Loucy (cell line): ENCODE results near the gene TRPM2.

ENCODE experiments used
- H2AFZ ChIP-seq: fragments of 200-600 bp; sonication (generic); 2 replicates; pipeline ENCODE4 v1.6.0; 2016; ENCODE audit warnings: antibody characterized with exemption, mild to moderate bottlenecking, low read length, moderate library complexity
- H3F3A ChIP-seq: fragments of 200-600 bp; 2 replicates; pipeline ENCODE4 v1.6.0; 2016; ENCODE audit warnings: antibody characterized with exemption, low read depth, mild to moderate bottlenecking
- H3K27me3 ChIP-seq: fragments of 200-600 bp; sonication (generic); 2 replicates; pipeline ENCODE4 v1.6.1; 2014; ENCODE audit warnings: low read length, mild to moderate bottlenecking; ENCODE audit not compliant: insufficient read depth, poor library complexity, severe bottlenecking
- H3K36me3 ChIP-seq: fragments of 200-600 bp; sonication (generic); 2 replicates; pipeline ENCODE4 v1.6.1; 2016; ENCODE audit warnings: low read length; ENCODE audit not compliant: insufficient read depth
- H3K4me1 ChIP-seq: fragments of 200-600 bp; sonication (generic); 2 replicates; pipeline ENCODE4 v1.5.1; 2014; ENCODE audit warnings: low read length, mild to moderate bottlenecking; ENCODE audit not compliant: insufficient read depth, poor library complexity, severe bottlenecking
- H3K4me2 ChIP-seq: fragments of 200-600 bp; sonication (generic); 2 replicates; pipeline ENCODE4 v1.6.0; 2014; ENCODE audit warnings: antibody characterized with exemption, low read length, low read depth, mild to moderate bottlenecking; ENCODE audit not compliant: poor library complexity, severe bottlenecking
- H3K4me3 ChIP-seq: fragments of 200-600 bp; sonication (generic); 2 replicates; pipeline ENCODE4 v1.5.1; 2014; ENCODE audit warnings: low read length, mild to moderate bottlenecking, mixed read lengths; ENCODE audit not compliant: poor library complexity, severe bottlenecking
- H3K79me2 ChIP-seq: fragments of 200-600 bp; sonication (generic); 2 replicates; pipeline ENCODE4 v1.6.1; 2014; ENCODE audit warnings: low read length; ENCODE audit not compliant: insufficient read depth
- H3K9ac ChIP-seq: fragments of 200-600 bp; sonication (generic); 2 replicates; pipeline ENCODE4 v1.6.0; 2014; ENCODE audit warnings: mild to moderate bottlenecking, low read depth, low read length, moderate library complexity; ENCODE audit not compliant: poor library complexity, severe bottlenecking
- H3K9me2 ChIP-seq: fragments of 200-600 bp; sonication (generic); replicated peaks from 2 replicates; pipeline ENCODE4 v1.6.1; 2016; ENCODE audit warnings: low read depth, low read length, mixed read lengths
- H3K9me3 ChIP-seq: fragments of 200-600 bp; sonication (generic); 2 replicates; pipeline ENCODE4 v1.6.1; 2014; ENCODE audit warnings: mild to moderate bottlenecking, antibody characterized with exemption, low read length, low read depth; ENCODE audit not compliant: insufficient read depth
- H4K20me1 ChIP-seq: fragments of 200-600 bp; sonication (generic); 2 replicates; pipeline ENCODE4 v1.6.0; 2014; ENCODE audit warnings: antibody characterized with exemption, low read length, mild to moderate bottlenecking; ENCODE audit not compliant: insufficient read depth, poor library complexity, severe bottlenecking
- EZH2phosphoT487 ChIP-seq: fragments of 200-600 bp; IDR thresholded peaks from 2 replicates; pipeline ENCODE4 v1.6.1; 2018; ENCODE audit warnings: antibody characterized with exemption, mild to moderate bottlenecking, moderate library complexity, borderline replicate concordance
- TF ChIP-seq, protein P1 (sequence below): fragments of 200-600 bp; sonication (generic); conservative IDR thresholded peaks from 2 replicates; pipeline ENCODE4 v1.5.1; 2014; ENCODE audit warnings: mild to moderate bottlenecking, antibody characterized with exemption, low read length

The TRPM2 gene

DNA sequence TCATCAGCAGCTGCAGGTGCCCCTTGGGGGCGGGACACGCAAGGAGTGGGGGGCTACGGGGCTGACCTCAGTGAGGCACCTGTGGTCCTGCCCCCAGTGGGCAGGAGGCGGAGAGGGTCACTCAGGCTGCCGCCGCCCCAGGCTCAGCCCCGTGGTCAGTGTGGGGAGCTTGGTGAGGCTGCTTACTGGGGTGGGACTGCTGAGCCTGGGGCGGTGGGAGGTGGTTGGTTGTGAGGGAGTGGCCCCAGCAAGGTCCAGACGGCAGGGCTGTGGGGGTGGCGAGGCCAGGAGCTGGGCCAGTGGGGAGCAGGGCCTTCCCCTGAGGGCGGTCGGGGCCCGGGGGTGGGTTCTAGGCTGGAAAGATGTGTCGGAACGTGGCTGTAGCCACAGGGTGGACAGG lies 39.3 kb upstream of the TRPM2 start:
- TF ChIP-seq EZH2phosphoT487, result no peak
- TF ChIP-seq, protein P1, sequence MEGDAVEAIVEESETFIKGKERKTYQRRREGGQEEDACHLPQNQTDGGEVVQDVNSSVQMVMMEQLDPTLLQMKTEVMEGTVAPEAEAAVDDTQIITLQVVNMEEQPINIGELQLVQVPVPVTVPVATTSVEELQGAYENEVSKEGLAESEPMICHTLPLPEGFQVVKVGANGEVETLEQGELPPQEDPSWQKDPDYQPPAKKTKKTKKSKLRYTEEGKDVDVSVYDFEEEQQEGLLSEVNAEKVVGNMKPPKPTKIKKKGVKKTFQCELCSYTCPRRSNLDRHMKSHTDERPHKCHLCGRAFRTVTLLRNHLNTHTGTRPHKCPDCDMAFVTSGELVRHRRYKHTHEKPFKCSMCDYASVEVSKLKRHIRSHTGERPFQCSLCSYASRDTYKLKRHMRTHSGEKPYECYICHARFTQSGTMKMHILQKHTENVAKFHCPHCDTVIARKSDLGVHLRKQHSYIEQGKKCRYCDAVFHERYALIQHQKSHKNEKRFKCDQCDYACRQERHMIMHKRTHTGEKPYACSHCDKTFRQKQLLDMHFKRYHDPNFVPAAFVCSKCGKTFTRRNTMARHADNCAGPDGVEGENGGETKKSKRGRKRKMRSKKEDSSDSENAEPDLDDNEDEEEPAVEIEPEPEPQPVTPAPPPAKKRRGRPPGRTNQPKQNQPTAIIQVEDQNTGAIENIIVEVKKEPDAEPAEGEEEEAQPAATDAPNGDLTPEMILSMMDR, result no peak
- Histone ChIP-seq H2AFZ (no peak overlapping the region), H3K9ac (no peak overlapping the region), H3K9me3 (no peaks in the 10 kb centered on the region), H3K27me3 (no peaks in the 10 kb centered on the region), H3K4me2 (no peak overlapping the region), H3K4me1 (no peaks in the 10 kb centered on the region), H3F3A (no peaks in the 10 kb centered on the region), H4K20me1 (peaks cover 4% of the 10 kb centered on the region), H3K36me3 (peaks cover 71% of the 10 kb centered on the region; the same call in 1 of the 2 replicates), H3K79me2 (no peaks in the 10 kb centered on the region; the same call in 1 of the 2 replicates), H3K9me2 (no peaks in the 10 kb centered on the region), H3K4me3 (no peak overlapping the region)

DNA sequence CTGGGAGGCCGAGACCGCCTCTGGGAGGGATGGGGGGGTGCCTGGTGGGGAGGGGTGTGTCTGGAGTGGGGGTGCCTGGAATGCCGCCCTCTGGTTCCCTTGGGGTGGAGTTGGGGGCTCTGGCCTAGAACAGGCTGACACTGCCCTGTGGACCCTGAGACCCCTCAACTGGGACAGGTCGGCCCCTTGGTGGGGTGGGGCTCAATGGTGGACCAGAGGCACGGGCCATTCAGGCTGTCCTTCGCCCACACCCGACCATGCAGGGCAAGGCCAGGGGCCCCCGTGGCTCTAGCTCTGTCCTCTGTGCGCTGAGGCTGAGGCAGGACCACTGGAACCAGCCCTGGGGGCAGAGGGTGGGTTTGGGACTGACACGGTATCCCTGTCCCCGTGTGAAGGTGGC lies 38.9 kb upstream of the TRPM2 start:
- H3K79me2 ChIP-seq, result no peaks in the 10 kb centered on the region; the same call in 1 of the 2 replicates
- no peaks in the 10 kb centered on the region for H3F3A ChIP-seq
- TF ChIP-seq, protein P1, result no peak
- TF ChIP-seq EZH2phosphoT487, result no peak
- H3K4me2 ChIP-seq, result no peak overlapping the region
- peaks cover 71% of the 10 kb centered on the region; the same call in 1 of the 2 replicates for H3K36me3 ChIP-seq
- H2AFZ ChIP-seq, result no peak overlapping the region
- no peak overlapping the region for H3K4me3 ChIP-seq
- H3K9me3 ChIP-seq, result no peaks in the 10 kb centered on the region
- H4K20me1 ChIP-seq, result peaks cover 4% of the 10 kb centered on the region
- no peaks in the 10 kb centered on the region for H3K9me2 ChIP-seq
- no peaks in the 10 kb centered on the region for H3K4me1 ChIP-seq
- no peak overlapping the region for H3K9ac ChIP-seq
- no peaks in the 10 kb centered on the region for H3K27me3 ChIP-seq

DNA sequence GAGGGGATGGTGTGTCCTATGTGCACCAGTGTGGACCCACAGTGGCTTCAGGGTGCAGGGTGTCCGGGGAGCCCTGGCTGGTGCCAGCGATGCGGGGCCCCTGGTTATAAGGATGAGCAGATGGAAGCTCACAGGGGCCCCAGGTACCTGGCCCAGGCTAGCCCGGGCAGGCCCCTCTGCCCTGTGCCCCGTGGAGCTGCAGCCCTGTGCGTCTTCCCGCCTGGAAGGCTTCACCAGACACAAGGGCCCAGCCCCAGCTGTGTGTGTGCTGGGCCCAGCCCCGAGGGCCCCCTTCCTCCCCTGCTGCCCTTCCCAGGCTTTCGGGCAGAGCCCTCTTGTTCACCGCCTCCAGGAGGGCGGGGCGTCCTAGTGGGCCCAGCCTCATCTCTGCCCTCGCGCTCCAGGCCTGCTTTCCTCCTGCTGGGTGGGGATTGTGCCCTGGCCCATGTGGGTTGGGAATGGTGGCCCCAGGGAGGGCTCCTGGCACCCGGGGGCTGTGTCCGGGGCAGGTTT lies 37.7 kb upstream of the TRPM2 start:
- Histone ChIP-seq H3K4me2 (no peak overlapping the region), H3K4me1 (no peaks in the 10 kb centered on the region), H3K4me3 (no peak overlapping the region), H4K20me1 (no peaks in the 10 kb centered on the region), H3K9me3 (no peaks in the 10 kb centered on the region), H3K9me2 (no peaks in the 10 kb centered on the region), H3K27me3 (no peaks in the 10 kb centered on the region), H2AFZ (no peak overlapping the region), H3K36me3 (peaks cover 62% of the 10 kb centered on the region; the same call in 1 of the 2 replicates), H3F3A (no peaks in the 10 kb centered on the region), H3K9ac (no peak overlapping the region), H3K79me2 (no peaks in the 10 kb centered on the region)
- TF ChIP-seq, protein P1, result no peak
- no peak for TF ChIP-seq EZH2phosphoT487
